Activated gamma-delta T cell (primary cell): Measurements from ENCODE around the gene SLC10A1.
"Not testable (repeated sequence)": the region's sequence is repeated elsewhere in the genome, so short reads cannot be mapped to it uniquely, and the experiment has no call there.

ENCODE experiments used
- DNase-seq: peaks from one replicate; lab custom pipeline; 2025; lab: John Stamatoyannopoulos, UW
- total RNA-seq, 2 donors: gene quantifications; one replicate each; lab custom pipeline; 2026; lab: John Stamatoyannopoulos, UW

SLC10A1 gene
- total RNA-seq, result 0 reads per million in 2 donors

DNA sequence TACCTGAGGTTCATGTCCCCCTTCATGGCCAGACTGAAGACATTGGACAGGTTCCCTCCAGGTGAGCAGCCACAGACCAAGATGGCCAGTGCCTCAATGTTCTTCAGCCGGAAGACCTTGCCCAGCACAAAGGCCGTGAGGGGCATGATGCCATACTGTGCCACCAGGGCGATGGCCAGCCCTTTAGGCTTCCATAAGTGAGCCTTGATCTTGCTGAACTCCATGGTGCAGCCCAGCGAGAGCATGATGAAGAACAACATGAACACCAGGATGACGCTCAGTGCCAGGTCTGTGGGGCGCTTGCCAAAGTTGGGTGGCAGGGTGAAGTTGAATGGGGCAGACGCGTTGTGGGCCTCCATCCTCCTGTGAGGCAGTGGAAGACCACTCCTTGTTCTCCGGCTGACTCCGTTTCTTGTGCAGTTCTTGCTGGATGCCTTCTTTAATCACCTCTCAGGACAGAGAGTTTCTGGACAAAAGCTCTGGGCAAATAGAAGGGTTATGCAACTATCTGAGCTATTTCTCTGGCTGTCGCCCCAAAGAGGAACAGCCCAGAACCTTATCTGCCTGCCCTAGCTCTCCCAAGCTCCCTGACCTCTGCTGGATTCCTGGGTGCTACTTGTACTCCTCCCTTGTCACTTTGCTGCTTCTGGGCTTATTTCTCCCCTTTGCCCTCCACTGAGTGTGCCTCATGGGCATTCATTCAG lies at the start of gene SLC10A1:
SLC10A1 (minus strand) TSS at position 445 of the 704 bp plus-strand sequence; CDS start at position 359, 86 bp downstream.
- no peak for DNase-seq

DNA sequence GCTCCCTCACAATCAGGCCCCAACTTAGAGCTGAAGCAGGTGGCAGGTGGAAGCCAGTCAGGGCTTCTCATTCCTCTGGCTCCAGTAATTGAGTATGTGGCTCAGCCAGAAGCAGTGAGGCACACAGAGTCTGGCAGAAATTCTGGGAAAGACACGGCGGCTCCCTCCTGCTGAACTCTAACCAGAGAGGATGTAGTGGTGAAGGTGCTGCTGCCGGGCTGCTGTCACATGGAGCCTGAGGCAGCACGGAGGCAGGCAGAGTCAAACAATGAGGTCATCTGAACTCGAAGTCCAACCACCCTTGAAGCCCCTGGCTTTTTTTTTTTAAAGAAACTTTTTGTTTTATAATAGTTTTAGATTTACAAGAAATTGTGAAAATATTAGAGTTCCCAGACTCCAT lies 48.7 kb upstream of the SLC10A1 start:
- no peak for DNase-seq

DNA sequence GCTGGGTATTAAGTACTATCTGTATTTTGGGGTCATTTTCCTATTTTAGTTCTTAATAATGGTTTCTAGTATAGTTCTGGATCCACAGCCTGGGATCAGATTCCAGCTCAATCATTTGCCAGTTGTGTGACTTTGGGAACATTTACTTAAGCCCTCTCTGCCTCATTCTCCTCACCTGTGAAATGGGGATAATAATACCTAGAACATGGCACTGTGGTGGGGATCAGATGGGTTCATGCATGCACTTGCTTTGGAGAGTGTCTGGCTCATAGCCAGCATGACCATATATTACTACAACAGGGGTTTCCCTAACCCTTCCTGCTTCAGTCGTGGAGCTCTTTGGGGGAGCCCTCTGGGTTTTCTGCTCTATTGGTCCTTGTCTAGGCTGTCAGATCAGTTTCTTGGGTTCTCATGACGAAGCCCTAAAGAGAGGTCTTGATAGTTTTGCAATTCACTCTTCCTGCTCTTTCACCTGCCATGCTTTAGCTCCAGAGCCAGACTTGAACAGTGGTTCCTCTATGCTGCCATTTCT lies 48.1 kb upstream of the SLC10A1 start:
- DNase-seq, result no peak

DNA sequence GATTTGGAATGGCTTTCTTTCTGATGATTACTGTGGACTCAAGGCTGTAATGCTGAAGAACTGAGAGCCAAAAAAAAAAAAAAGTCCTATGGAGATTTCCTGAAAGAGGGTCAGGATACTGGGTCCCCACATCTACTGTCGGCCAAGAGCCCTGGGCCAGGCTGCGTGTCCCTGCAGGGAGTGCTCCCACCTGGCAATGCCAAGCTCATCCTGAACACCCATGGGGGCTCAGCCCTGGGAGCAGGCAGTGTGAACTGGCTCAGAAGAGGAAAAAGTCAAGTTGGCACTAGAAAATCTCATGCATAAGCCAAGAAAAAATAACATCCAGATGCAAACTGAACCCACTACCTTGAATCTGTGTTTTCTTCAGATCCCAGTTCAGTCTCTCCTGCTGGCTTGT lies 47.1 kb upstream of the SLC10A1 start:
- DNase-seq, result no peak

DNA sequence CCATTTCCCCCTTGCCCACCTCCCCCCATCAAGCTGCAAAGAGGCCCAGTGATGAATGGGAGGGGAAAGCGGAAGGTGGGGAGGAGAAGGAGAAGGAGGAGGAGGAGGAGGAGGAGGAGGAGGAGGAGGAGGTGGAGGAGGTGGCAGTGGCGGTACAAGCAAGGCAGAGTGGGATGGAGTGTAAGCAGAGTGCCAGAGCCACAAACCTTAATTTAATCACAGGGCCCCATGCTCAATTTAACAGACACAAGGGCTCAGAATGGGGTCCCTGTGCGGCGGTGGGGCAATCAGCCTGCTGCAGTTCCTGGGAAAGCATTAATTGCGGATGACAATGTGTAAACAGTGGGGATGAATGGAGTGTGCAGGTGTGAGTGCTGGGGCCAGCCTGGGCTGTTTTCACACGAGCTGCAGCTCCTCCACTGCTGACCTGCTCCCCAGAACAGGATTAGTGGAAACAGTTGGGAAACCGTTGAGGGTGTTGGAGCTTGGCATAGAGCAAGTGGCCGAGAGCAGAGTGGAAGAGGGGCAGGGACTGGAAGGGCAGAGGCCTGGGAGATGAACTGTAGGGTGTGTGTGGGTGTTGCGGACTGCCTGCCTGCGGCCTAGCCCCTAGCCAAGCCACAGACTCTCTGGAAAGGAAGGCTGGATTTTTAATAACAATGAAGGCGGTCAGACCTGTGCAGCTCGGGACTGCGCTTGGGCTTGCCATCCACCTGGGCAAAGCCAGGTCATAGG lies 45.8 kb upstream of the SLC10A1 start:
- DNase-seq, result no peak

DNA sequence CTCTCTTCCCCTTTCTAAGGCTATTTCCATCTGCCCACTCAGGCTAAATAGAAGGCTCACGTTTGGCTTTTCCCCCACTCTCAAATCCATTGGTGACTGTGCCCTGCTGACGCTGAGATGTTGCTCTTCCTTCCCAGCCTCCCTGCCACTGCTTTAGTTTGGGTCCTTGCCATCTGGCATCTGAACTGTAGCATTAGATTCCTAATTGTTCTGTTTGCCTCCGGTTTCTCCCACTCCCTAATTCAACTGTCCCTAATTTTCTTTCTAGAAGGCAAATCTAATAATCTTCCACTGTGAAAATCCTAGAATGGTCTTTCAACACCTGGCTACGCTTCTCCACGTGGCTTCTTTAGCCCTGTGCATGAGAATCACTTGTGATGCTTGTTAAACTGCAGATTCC lies 44.6 kb upstream of the SLC10A1 start:
- no peak for DNase-seq

DNA sequence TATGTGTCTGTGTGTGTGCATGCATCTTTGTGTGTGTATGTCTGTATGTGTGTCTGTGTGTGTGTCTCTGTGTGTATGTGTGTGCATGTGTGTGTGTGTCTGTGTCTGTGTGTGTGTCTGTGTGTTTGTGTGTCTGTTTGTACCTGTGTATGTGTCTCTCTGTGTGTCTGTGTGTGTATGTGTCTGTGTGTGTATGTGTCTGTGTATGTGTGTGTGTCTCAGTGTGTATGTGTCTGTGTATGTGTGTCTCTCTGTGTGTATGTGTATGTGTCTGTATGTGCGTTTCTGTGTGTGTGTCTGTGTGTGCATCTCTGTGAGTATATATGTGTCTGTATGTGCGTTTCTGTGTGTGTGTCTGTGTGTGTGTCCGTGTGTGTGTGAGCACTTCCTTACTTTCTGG lies 42.6 kb upstream of the SLC10A1 start:
- no peak for DNase-seq

DNA sequence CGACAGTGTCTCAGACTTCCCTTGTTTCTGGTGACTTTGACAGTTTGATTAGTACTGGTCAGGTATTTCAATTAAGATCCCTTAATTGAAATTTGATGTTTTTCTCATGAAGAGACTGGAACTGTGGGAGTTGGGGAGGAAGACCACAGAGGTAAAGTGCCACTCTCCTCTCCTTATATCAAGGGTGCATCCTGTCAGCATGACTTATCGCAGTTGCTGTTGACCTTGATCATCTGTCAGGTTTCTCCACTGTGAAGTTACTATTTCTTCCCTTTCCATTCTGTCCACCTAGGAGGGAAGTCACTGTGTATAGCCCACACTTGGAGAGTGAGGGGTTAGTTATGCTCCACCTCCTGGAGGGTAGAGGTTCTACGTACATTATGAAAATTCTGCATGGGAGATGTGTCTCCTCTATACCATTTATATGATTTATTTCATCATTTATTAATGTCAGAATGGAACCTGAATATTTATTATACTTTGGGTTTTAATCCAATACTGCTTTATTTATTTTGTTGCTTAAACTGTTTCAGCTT lies 41.9 kb upstream of the SLC10A1 start:
- DNase-seq, result no peak

DNA sequence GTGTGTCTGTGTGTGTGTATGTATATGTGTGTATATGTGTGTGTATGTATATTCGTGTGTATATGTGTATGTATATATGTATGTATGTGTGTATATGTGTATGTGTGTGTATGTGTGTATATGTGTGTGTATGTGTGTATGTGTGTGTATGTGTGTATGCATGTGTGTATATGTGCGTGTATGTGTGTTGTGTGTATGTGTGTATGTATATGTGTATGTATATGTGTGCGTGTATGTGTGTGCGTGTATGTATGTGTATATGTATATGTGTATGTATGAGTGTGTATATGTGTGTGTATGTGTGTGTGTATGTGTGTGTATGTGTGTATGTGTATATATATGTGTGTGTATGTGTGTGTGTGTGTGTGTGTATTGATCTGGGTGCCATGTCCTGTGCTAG lies 31.8 kb upstream of the SLC10A1 start:
- no peak for DNase-seq

DNA sequence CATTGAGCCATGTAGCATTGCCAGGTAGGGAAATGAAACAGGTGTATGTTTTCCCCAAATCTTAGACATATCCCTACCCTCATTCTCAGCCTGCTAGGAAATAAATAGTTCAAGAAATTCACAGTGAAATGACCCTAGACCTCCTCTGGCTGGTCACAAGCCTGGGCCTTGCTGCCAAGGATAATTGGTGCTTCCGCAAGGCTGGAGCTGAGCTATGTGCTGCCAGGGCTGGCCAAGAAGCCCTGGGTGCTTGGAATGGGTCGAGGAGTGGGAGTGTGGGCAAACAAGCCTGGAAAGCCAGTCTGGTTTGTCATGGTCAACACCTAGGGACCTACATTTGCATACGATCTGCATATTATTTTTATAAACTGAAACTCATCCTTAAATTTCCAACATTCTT lies 31.3 kb upstream of the SLC10A1 start:
- DNase-seq, result no peak

DNA sequence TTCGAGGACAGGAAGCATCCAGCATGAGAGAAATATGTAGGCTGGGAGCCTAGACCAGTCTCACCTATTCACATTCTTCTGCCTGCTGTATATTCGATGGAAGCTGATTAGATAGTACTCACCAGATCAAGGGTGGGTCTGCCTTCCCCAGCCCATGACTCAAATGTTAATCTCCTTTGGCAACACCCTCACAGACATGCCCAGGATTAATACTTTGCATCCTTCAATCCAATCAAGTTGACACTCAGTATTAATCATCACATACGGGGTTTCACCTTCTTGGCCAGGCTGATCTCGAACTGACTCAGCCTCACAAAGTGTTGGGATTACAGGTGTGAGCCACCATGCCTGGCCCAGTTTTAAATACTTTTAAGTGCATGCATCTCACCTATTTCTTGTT lies 30.5 kb upstream of the SLC10A1 start:
- no peak for DNase-seq

DNA sequence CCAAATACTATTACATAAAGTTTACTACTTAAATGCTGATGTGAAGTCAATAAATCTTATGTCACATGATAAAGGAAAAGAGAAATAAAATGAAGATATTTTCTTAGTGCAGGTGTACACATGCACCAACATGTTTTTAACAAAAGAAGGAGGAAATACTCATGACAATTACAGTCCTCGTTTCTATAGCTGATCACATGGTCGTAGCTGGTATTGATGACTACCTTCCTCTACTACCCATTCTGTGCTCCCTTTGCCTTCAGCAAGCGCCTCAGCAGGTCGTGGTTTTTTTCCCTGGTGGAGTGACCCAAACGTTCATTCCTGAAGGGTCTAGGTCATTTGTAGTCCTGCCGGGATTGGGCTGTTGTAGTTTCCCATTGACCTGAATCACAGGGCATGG lies 25.4 kb upstream of the SLC10A1 start:
- no peak for DNase-seq

DNA sequence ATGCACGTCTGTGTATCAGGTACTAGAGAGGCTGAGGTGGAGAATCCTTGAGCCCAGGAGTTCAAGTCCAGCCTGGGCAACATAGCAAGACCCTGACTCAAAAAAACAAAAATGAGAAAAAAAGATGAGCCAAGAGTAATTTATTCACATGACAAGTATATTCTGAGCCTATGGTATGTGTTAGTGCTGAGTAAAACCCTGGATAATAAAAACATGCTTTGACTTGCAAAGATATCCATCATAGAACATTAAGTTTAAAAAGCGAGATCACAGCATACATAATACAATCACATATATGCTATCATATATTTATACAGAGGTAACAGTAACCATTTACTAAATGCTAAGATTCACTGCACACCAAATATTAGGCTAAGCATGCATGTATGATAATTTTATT lies 23.9 kb upstream of the SLC10A1 start:
- no peak for DNase-seq

DNA sequence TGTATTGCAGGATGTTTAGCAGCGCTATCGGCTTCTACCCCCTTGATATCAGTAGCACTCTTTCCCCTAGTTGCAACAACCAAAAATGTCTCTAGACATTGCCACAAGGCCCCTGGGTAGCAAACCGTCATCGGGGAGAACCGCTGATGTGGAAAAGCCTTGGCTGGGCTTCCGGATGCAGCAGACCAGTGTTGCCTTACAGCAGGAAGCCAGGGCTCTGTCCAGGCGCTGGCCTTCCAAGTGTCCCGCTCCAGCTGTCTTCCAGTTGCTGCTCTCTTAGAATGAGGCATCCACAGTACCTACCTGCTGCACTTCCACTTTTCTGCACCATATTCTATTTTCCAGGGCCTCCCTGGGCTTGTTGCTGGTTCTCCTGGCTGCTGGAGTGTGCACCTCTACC lies 22.6 kb upstream of the SLC10A1 start:
- DNase-seq, result no peak

DNA sequence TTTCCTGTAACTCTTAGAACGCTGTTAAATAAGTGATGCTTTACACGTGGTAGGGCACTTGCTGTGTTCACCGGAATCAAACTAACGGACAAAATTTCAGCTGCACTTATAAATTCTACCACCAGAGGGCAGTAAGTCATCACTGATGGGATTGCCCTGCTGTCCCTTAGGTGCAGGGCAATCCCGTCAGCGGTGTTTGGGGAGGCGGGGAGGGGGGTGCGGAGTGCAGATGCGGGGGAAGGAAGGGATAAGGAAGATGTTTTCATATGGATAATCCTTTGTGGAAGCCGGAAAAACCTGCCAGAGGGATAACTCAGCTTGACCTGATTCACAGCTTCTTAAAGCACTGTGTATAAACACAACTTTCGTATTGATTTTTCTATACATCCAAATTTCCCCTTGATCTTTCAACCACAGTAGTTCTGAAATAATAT lies 21.7 kb upstream of the SLC10A1 start:
- no peak for DNase-seq

DNA sequence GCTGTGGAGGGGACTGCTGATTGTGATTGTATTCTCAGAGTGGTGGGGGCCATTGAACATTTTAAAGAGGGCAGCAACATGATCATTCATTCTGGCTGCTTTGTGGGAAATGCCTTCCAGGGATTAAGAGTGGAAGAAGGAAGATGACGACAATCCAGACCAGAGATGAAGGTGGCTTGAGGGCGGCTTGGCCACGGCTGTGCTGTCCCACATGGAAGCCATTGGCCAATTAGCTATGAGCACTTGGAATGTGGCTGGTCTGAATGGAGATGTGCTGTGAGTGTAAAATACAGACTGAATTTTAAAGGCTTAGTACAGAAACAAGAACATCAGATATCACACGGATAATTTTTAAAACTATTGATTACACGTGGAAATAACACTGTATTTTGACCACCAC lies 19.2 kb upstream of the SLC10A1 start:
- DNase-seq, result no peak

DNA sequence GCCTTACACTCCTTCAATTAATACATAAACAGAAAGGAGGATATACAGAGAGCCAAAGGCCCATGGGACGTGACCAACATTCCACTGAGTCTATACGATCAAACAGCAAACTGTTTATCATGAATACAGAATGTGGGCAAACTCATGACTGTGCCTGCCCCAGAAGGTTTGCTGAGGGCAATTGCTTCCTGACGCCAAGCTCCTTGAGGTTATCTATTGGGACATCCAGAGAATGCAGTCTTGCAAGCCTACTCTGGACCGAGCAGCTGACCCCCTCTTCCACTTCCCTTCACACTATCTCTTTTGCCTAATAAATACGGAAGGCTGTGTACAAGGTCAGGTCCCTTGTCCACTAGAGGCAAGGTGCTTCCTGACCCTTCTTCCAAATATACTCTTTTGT lies 18.5 kb upstream of the SLC10A1 start:
- no peak for DNase-seq

DNA sequence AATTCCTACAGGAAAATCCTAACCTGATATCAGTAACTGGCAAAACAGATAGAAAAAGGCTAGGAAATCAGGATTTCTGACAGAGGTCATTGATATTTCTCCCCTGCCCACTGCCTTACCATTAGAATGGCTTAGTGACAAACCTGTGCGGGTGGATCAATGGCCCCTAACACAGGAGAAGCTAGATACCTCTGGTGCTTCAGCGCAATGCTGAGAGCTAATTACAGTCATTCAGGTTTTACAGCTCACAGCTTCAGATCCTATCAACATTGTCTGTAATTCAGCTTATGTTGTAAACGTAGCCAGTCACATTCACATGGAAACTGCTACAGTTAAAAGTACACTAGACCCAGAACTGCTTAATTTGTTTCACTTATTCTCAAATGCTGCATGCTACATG lies 17.4 kb upstream of the SLC10A1 start:
- no peak for DNase-seq

DNA sequence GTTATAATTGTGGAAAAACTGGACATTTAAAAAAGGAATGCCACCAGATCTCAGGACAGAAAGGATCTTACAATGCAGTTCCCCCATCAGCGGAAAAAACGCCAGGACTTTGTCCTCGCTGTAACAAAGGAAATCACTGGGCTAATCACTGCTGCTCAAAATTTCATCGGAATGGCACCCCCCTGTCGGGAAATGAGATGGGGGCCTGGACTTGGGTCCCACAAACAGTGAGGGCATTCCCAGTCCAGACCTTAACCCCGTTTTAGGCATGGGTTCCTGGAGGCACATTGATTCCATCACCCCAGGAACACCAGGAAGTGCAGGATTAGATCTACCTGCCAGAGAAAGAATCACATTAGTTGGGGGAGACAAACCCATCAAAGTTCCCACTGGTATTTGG lies 16.3 kb upstream of the SLC10A1 start:
- not testable (repeated sequence) for DNase-seq

DNA sequence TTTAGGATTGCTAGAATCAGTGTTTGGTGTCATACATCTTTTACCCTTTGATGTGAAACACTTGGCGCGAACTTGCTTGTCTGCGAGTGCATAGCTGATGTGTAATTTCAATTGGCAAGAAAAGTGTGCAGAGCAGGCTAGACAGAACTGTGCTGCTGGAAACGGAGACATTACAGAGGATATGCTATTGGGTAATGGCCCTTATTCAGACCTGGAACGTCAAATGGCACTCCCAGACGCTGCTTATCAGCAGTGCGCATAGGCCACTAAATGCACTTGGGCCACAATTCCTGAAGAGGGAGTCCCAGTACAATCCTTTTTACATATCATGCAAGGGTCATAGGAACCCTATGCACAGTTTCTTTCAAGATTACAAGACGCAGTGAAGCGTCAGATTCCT lies 15.7 kb upstream of the SLC10A1 start:
- DNase-seq, result no peak

DNA sequence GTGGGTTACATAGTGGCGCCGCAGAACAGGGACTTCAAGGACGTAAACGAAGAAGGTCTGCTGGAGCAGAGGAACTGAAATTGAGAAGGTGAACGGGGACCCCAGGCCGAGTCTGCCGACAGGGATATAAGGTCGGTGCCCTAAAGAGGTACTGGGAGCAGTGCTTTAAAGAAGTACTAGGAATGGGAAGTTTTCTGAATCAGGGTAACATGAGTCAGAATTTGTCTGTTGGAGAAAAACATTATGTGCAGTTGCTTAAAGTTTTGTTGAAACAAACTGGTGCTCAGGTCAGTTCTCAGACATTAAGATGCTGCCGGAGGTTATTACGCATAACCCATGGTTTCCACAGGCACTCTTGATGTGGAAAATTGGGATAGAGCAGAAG lies 14.8 kb upstream of the SLC10A1 start:
- DNase-seq, result no peak

DNA sequence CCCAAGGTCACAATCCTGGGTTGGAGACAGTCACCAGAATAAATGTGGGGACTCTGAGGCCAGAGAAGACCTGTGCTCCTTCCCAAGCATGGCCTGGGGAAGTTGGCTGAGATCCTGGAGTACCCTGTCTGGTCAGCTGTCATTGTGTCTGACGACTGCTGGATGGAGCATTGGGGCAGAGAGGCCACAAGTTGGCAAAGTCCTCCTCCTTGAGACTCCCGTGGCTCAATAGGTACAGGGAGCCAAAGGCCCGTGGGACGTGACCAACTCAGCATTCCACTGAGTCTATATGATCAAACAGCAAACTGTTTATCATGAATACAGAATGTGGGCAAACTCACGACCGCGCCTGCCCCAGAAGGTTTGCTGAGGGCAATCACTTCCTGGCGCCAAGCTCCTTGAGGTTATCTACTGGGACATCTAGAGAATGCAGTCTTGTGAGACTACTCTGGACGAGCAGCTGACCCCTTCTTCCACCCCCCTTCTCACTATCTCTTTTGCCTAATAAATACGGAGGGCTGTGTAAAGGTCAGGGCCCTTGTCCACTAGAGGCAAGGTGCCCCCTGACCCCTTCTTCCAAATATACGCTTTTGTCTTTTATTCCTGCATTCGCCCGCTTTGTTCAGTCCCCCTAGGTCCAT lies 14.3 kb upstream of the SLC10A1 start:
- DNase-seq, result no peak
